ENCODE measurements around the gene SIRPG. TPM values are rescaled to one million over a fixed set of nuclear protein-coding genes. Genes with fewer than 3 reads are reported as not detected.

The SIRPG gene
- total and polyA plus RNA-seq, 2 of the 13 experiments (the other 11 are each of a cell fraction or from before 2014, with no cell fraction given), result not detected

GRCh38 chr20:1636621-1637020 is 21.0 kb downstream of the SIRPG start (continued):
- TF ChIP-seq ZNF777 (CRISPR knock-in tag; IDR thresholded peaks at IDR 0.05), result no peak
- peak; percentile 43; the same call in 1 of the 2 replicates for TF ChIP-seq CREM (IDR thresholded peaks at IDR 0.05)
- no peak for TF ChIP-seq CREM (CRISPR knock-in tag; IDR thresholded peaks at IDR 0.05)
- peak; percentile 79 for TF ChIP-seq SALL1 (CRISPR knock-in tag; IDR thresholded peaks at IDR 0.05)
- TF ChIP-seq ELF3 (CRISPR knock-in tag; IDR thresholded peaks at IDR 0.05), result peak; percentile 73
- TF ChIP-seq JUN (CRISPR knock-in tag; IDR thresholded peaks at IDR 0.05), result no peak
- TF ChIP-seq FOXO1 (CRISPR knock-in tag; IDR thresholded peaks at IDR 0.05), result peak; percentile 92
- no peak for TF ChIP-seq RBFOX2 (IDR thresholded peaks at IDR 0.05; ENCODE audit: low read depth, low read length)
- no peak for TF ChIP-seq ARNT2 (CRISPR knock-in tag; IDR thresholded peaks at IDR 0.05; ENCODE audit: low read depth)
- TF ChIP-seq HMG20A (CRISPR knock-in tag; IDR thresholded peaks at IDR 0.05; ENCODE audit: borderline replicate concordance), result peak; percentile 38; the same call in 1 of the 2 replicates
- 0 out of 2 replicates have a peak, but pooled peaks have one; percentile 24 for TF ChIP-seq ZKSCAN1 (IDR thresholded peaks at IDR 0.05; ENCODE audit: low read length)
- peak; percentile 30; the same call in 1 of the 2 replicates for TF ChIP-seq GABPB1 (CRISPR knock-in tag; IDR thresholded peaks at IDR 0.05)
- no peak for TF ChIP-seq BHLHE40 (IDR thresholded peaks at IDR 0.05; ENCODE audit: low read length)
- TF ChIP-seq NFATC3 (CRISPR knock-in tag; IDR thresholded peaks at IDR 0.05), result no peak
- no peak for TF ChIP-seq MYNN (CRISPR knock-in tag; IDR thresholded peaks at IDR 0.05; ENCODE audit: low read depth)
- TF ChIP-seq, protein P1, sequence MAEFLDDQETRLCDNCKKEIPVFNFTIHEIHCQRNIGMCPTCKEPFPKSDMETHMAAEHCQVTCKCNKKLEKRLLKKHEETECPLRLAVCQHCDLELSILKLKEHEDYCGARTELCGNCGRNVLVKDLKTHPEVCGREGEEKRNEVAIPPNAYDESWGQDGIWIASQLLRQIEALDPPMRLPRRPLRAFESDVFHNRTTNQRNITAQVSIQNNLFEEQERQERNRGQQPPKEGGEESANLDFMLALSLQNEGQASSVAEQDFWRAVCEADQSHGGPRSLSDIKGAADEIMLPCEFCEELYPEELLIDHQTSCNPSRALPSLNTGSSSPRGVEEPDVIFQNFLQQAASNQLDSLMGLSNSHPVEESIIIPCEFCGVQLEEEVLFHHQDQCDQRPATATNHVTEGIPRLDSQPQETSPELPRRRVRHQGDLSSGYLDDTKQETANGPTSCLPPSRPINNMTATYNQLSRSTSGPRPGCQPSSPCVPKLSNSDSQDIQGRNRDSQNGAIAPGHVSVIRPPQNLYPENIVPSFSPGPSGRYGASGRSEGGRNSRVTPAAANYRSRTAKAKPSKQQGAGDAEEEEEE (CRISPR knock-in tag; IDR thresholded peaks at IDR 0.05; ENCODE audit: borderline replicate concordance), result no peak
- no peak for TF ChIP-seq TFDP2 (CRISPR knock-in tag; IDR thresholded peaks at IDR 0.05)
- TF ChIP-seq ZNF124 (CRISPR knock-in tag; IDR thresholded peaks at IDR 0.05), result no peak
- TF ChIP-seq TBL1XR1 (IDR thresholded peaks at IDR 0.05; ENCODE audit: borderline replicate concordance, low read length, partially characterized antibody), result no peak
- no peak for TF ChIP-seq ZNF740 (CRISPR knock-in tag; IDR thresholded peaks at IDR 0.05)
- TF ChIP-seq, protein P2, sequence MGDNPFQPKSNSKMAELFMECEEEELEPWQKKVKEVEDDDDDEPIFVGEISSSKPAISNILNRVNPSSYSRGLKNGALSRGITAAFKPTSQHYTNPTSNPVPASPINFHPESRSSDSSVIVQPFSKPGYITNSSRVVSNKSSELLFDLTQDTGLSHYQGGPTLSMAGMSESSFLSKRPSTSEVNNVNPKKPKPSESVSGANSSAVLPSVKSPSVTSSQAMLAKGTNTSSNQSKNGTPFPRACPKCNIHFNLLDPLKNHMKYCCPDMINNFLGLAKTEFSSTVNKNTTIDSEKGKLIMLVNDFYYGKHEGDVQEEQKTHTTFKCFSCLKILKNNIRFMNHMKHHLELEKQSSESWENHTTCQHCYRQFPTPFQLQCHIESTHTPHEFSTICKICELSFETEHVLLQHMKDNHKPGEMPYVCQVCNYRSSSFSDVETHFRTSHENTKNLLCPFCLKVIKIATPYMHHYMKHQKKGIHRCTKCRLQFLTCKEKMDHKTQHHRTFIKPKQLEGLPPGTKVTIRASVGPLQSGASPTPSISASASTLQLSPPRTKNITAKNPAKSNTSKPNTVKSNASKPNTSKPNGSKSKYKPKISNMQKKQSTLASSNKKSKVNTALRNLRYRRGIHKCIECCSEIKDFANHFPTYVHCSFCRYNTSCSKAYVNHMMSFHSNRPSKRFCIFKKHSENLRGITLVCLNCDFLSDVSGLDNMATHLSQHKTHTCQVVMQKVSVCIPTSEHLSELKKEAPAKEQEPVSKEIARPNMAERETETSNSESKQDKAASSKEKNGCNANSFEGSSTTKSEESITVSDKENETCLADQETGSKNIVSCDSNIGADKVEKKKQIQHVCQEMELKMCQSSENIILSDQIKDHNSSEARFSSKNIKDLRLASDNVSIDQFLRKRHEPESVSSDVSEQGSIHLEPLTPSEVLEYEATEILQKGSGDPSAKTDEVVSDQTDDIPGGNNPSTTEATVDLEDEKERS (CRISPR knock-in tag; IDR thresholded peaks at IDR 0.05), result peak; percentile 89
- TF ChIP-seq, protein P3, sequence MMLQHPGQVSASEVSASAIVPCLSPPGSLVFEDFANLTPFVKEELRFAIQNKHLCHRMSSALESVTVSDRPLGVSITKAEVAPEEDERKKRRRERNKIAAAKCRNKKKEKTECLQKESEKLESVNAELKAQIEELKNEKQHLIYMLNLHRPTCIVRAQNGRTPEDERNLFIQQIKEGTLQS (CRISPR knock-in tag; IDR thresholded peaks at IDR 0.05), result no peak
- TF ChIP-seq ZNF782 (CRISPR knock-in tag; IDR thresholded peaks at IDR 0.05; ENCODE audit: borderline replicate concordance), result no peak
